Osteocyte (in vitro differentiated cells): ENCODE results near the gene AHCTF1. TPM values are rescaled to one million over a fixed set of nuclear protein-coding genes. Genes with fewer than 3 reads are reported as not detected.
"Not testable (repeated sequence)": the region's sequence is repeated elsewhere in the genome, so short reads cannot be mapped to it uniquely, and the experiment has no call there.

Source experiments
- DNase-seq: peaks from one replicate; pipeline ENCODE4 v3.0.0; 2021; ENCODE audit warnings: mixed read lengths; ENCODE audit not compliant: unreplicated experiment; ENCODE audit errors: extremely low spot score
- H3K27ac Mint-ChIP-seq: one replicate; pipeline ENCODE4 v1.8.0; 2021; ENCODE audit warnings: mild to moderate bottlenecking, mixed read lengths; ENCODE audit not compliant: unreplicated experiment
- H3K27me3 Mint-ChIP-seq: one replicate; pipeline ENCODE4 v1.8.0; 2021; ENCODE audit warnings: mixed read lengths; ENCODE audit not compliant: unreplicated experiment
- H3K36me3 Mint-ChIP-seq: one replicate; pipeline ENCODE4 v1.8.0; 2021; ENCODE audit warnings: mixed read lengths; ENCODE audit not compliant: unreplicated experiment
- H3K4me1 Mint-ChIP-seq: one replicate; pipeline ENCODE4 v1.8.0; 2021; ENCODE audit warnings: mixed read lengths; ENCODE audit not compliant: unreplicated experiment
- H3K4me3 Mint-ChIP-seq: one replicate; pipeline ENCODE4 v1.8.0; 2021; ENCODE audit warnings: mild to moderate bottlenecking, moderate library complexity, mixed read lengths; ENCODE audit not compliant: unreplicated experiment
- H3K9me3 Mint-ChIP-seq: one replicate; pipeline ENCODE4 v1.8.0; 2021; ENCODE audit warnings: mixed read lengths; ENCODE audit not compliant: unreplicated experiment
- CTCF ChIP-seq: fragments of 200-600 bp; sonication (generic); IDR thresholded peaks from 2 replicates; pipeline ENCODE4 v1.5.0; 2021; ENCODE audit warnings: antibody characterized with exemption, mild to moderate bottlenecking, moderate library complexity
- total RNA-seq: library from RNA; stranded (reverse); gene quantifications from 2 replicates; pipeline ENCODE4 v1.2.1, GENCODE V29; 2021

AHCTF1 gene
- total RNA-seq, 1 donor from 2014 or later: 30.4 TPM

DNA sequence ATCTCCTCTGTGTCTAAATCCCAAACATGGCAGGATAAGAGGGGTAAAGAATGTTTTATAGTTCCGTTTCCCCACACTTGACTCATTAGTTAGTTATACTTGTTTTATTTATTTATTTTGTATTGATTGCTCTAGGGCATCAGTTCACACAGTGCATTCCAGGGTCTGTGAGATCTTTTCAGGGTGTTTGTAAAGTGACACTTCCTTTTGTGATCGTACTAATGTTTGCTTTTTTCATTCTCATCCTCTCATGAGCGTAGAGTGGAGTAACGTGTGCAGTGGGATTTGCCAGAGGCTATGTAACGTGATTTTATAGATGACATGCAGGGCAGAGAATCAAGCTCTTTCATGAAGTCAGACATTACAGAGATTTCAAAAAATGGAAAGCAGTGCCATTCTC is 104.4 kb downstream of the AHCTF1 start:
- no peaks in the 10 kb centered on the region for H3K27me3 Mint-ChIP-seq
- no peak for DNase-seq
- no peak overlapping the region for H3K4me3 Mint-ChIP-seq

GRCh38 chr1:246825557-246826175 is 106.1 kb downstream of the AHCTF1 start:
- no peak for TF ChIP-seq CTCF

More for the DNA sequence above, 104.4 kb downstream of the AHCTF1 start:
- Mint-ChIP-seq H3K36me3 (peaks cover 10% of the 10 kb centered on the region), H3K27ac (no peak overlapping the region), H3K9me3 (peaks cover 14% of the 10 kb centered on the region), H3K4me1 (peaks cover 10% of the 10 kb centered on the region)
- TF ChIP-seq CTCF: no peak

DNA sequence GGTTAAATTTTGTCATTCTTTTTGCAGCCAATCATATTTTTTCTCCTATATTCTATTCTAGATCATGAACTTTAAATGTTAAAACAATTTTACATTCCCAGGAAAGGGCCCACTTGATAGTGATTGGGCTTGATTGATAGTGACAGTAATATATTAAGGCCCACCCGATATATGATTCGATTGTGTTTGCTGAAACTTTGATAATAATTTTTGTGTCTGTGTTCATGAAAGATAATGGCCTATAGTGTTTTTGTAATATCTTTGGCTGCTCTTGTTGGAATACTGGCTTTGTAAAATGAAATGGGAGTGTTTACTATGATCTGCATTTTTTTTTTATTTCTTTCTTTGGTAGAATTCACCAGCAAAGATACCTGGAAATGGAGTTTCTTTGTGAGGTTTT is 107.2 kb downstream of the AHCTF1 start:
- H3K27me3 Mint-ChIP-seq: peaks cover 8% of the 10 kb centered on the region
- TF ChIP-seq CTCF: no peak
- H3K4me1 Mint-ChIP-seq: peaks cover 10% of the 10 kb centered on the region
- H3K27ac Mint-ChIP-seq: no peak overlapping the region
- no peak for DNase-seq
- peaks cover 6% of the 10 kb centered on the region for H3K36me3 Mint-ChIP-seq
- H3K4me3 Mint-ChIP-seq: no peak overlapping the region
- H3K9me3 Mint-ChIP-seq: peaks cover 6% of the 10 kb centered on the region

More at GRCh38 chr1:246825557-246826175, 106.1 kb downstream of the AHCTF1 start:
- H3K4me3 Mint-ChIP-seq: no peak overlapping the region
- peaks cover under 1% of the 10 kb centered on the region for H3K27me3 Mint-ChIP-seq
- H3K27ac Mint-ChIP-seq: no peak overlapping the region
- H3K4me1 Mint-ChIP-seq: peaks cover 10% of the 10 kb centered on the region
- H3K9me3 Mint-ChIP-seq: peaks cover 14% of the 10 kb centered on the region
- H3K36me3 Mint-ChIP-seq: peaks cover 10% of the 10 kb centered on the region
- no peak for DNase-seq

DNA sequence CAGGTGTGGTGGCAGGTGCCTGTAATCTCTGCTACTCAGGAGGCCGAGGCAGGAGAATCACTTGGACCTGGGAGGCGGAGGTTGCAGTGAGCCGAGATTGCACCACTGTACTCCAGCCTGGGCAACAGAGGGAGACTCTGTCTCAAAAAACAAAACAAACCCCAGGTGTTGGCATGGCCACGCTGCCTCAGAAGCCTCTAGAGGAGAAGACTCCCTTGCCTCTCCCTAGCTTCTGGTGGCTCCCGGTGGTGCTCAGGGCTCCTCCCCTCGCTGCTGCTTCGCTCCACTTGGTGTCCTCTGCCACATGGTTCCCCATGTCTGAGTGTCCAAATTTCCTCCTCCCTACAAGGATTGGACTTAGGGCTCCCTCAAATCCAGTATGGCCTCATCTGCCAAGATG is 109.6 kb downstream of the AHCTF1 start:
- peaks cover 15% of the 10 kb centered on the region for H3K27me3 Mint-ChIP-seq
- DNase-seq, H3K36me3 Mint-ChIP-seq, H3K27ac Mint-ChIP-seq, H3K4me3 Mint-ChIP-seq, H3K9me3 Mint-ChIP-seq, H3K4me1 Mint-ChIP-seq: not testable (repeated sequence)

GRCh38 chr1:246820666-246821065 is 111.1 kb downstream of the AHCTF1 start:
- no peak for DNase-seq
- H3K4me1 Mint-ChIP-seq: no peaks in the 10 kb centered on the region
- no peak for TF ChIP-seq CTCF
- H3K27me3 Mint-ChIP-seq: peaks cover 20% of the 10 kb centered on the region
- no peaks in the 10 kb centered on the region for H3K9me3 Mint-ChIP-seq
- no peak overlapping the region for H3K27ac Mint-ChIP-seq
- no peaks in the 10 kb centered on the region for H3K36me3 Mint-ChIP-seq
- no peak overlapping the region for H3K4me3 Mint-ChIP-seq

DNA sequence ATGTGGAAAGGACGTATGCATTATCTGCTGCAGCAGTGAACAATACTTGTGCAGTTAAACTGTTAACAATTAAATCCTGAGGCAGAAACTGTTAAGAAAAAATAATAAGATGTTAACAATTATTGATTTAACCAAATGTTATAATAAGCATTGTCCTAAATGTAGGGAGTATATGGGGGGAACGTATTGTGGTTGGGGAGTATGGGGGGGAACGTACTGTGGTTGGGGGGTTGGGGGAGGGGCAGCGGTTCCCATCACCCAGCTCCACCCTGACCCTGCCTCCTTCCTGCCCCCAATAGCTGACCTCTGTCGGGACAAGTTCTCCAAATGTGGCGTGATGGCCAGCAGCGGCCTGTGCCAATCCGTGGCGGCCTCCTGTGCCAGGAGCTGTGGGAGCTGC is 114.0 kb downstream of the AHCTF1 start:
- H3K4me3 Mint-ChIP-seq, H3K9me3 Mint-ChIP-seq, H3K36me3 Mint-ChIP-seq, H3K27ac Mint-ChIP-seq, H3K4me1 Mint-ChIP-seq, DNase-seq: not testable (repeated sequence)
- peaks cover 33% of the 10 kb centered on the region for H3K27me3 Mint-ChIP-seq
